RWPE1 (cell line): ENCODE data around the gene FBXO30.

ENCODE experiments used
- CTCF ChIA-PET: fragments of 350-600 bp; sonication (Branson Sonifier 250); formaldehyde crosslinking; extraction: SDS; loops from one replicate; lab custom pipeline; 2021; lab: Yijun Ruan, JAX
- POLR2A ChIA-PET: fragments of 400-600 bp; formaldehyde crosslinking; extraction: SDS; loops from one replicate; lab custom pipeline; 2020; ENCODE audit warnings: antibody characterized with exemption; ENCODE audit not compliant: low non-redundant PET; lab: Yijun Ruan, JAX
- DNase-seq: peaks from one replicate; pipeline ENCODE4 v3.0.0; 2012; ENCODE audit warnings: low spot score
- H3K27ac ChIP-seq: fragments of 450-650 bp; 2 replicates; pipeline ENCODE4 v1.5.1; 2017
- TF ChIP-seq, protein P1 (sequence below): fragments of 450-650 bp; conservative IDR thresholded peaks from 2 replicates; pipeline ENCODE4 v1.5.1; 2017; ENCODE audit warnings: low read depth, mild to moderate bottlenecking

FBXO30 gene

GRCh38 chr6:145845557-145845956, 31.0 kb upstream of the FBXO30 start:
- no peak overlapping the region for H3K27ac ChIP-seq
- ChIA-PET CTCF (no interaction called here), POLR2A (no interaction called here)
- DNase-seq, result no peak
- TF ChIP-seq, protein P1, sequence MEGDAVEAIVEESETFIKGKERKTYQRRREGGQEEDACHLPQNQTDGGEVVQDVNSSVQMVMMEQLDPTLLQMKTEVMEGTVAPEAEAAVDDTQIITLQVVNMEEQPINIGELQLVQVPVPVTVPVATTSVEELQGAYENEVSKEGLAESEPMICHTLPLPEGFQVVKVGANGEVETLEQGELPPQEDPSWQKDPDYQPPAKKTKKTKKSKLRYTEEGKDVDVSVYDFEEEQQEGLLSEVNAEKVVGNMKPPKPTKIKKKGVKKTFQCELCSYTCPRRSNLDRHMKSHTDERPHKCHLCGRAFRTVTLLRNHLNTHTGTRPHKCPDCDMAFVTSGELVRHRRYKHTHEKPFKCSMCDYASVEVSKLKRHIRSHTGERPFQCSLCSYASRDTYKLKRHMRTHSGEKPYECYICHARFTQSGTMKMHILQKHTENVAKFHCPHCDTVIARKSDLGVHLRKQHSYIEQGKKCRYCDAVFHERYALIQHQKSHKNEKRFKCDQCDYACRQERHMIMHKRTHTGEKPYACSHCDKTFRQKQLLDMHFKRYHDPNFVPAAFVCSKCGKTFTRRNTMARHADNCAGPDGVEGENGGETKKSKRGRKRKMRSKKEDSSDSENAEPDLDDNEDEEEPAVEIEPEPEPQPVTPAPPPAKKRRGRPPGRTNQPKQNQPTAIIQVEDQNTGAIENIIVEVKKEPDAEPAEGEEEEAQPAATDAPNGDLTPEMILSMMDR, result no peak

- ChIA-PET CTCF (no interaction called here), POLR2A (no interaction called here)
- TF ChIP-seq, protein P1, result no peak
- no peak for DNase-seq
- H3K27ac ChIP-seq, result no peak overlapping the region
Measured at GRCh38 chr6:145844933-145845540, 30.4 kb upstream of the FBXO30 start.

GRCh38 chr6:145842693-145843546, 28.3 kb upstream of the FBXO30 start:
- no peak overlapping the region for H3K27ac ChIP-seq
- CTCF ChIA-PET, result no interaction called here
- DNase-seq, result no peak
- POLR2A ChIA-PET, result no interaction called here
- TF ChIP-seq, protein P1, result no peak

GRCh38 chr6:145841668-145842067, 27.1 kb upstream of the FBXO30 start:
- H3K27ac ChIP-seq, result no peak overlapping the region
- CTCF ChIA-PET, result no interaction called here
- POLR2A ChIA-PET, result no interaction called here
- TF ChIP-seq, protein P1, result no peak
- DNase-seq, result no peak

- H3K27ac ChIP-seq, result no peak overlapping the region
- ChIA-PET POLR2A (no interaction called here), CTCF (interaction anchor here (0.7 kb wide), 1 partner anchor 26 kb away, joined by 6 read pairs; no protein-coding TSS in a partner anchor)
- no peak for DNase-seq
- TF ChIP-seq, protein P1, result no peak
Measured at GRCh38 chr6:145839653-145840052, 25.1 kb upstream of the FBXO30 start.

DNA sequence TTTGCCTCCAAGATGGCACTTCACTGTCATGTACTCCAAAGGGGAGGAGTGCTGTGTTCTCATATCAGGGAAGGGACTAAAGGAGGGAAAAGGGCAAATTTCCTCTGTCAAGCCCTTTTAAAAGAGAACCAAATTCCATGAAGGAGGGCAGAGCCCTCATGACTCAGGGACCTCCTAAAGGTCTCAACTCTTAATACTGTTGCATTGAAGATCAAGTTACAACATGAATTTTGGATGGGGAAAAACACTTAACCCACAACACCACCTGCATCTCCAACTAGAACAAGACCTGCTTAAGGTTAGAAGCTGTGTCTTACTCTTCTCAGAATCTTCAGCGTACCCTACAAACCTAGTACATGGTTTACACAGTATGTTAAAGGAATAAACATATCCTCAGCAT, 23.7 kb upstream of the FBXO30 start:
- ChIA-PET POLR2A (no interaction called here), CTCF (no interaction called here)
- TF ChIP-seq, protein P1, result no peak
- no peak overlapping the region for H3K27ac ChIP-seq
- no peak for DNase-seq
